ENCODE results near the gene MXD4. TPM values are rescaled to one million over a fixed set of nuclear protein-coding genes. Genes with fewer than 3 reads are reported as not detected.

The MXD4 gene
- total and polyA plus RNA-seq, 2 of the 13 experiments (the other 11 are each of a cell fraction or from before 2014, with no cell fraction given) = 29.0 to 31.3 TPM

- Histone ChIP-seq H4K20me1 (ENCODE audit: insufficient read depth, low read length) (0 out of 2 replicates have a peak, but pooled peaks cover 2% of the 10 kb centered on the region), H3K79me2 (ENCODE audit: insufficient read depth, low read length) (peaks cover 43% of the 10 kb centered on the region), H3K4me3 (replicated peaks in 1 of 3; ENCODE audit: insufficient read depth in 1 of 3, low read depth in 2 of 3, low read length in 3 of 3) (peak within 1 kb of the TSS; percentile 67 to 93 (median 76)), H3K4me1 (ENCODE audit: insufficient read depth, low read length) (peaks cover 70% of the 10 kb centered on the region), H3K4me2 (ENCODE audit: low read depth, low read length) (peak within 1 kb of the TSS; percentile 72), H3K36me3 (replicated peaks in 1 of 2; ENCODE audit: control insufficient read depth in 1 of 2, insufficient read depth in 2 of 2, low read length in 2 of 2) (peaks cover 0 to 10% of the 10 kb centered on the region in 2 experiments; a peak in 2 of 5 replicates), H3K27me3 (ENCODE audit: control insufficient read depth in 1 of 2, insufficient read depth in 2 of 2, low read length in 2 of 2) (no peaks in the 10 kb centered on the region), H3K9ac (ENCODE audit: insufficient read depth, low read depth, low read length) (peak within 1 kb of the TSS; percentile 86), H3K9me3 (ENCODE audit: low read length) (no peaks in the 10 kb centered on the region), H3K27ac (ENCODE audit: extremely low read length, insufficient read depth, low read length) (peak within 1 kb of the TSS; percentile 77), H2AFZ (ENCODE audit: low read length) (no peak within 1 kb of the TSS)
- no TSS peak for BruUV-seq (replicated peaks)
- in situ Hi-C loops (cut with HindIII; ENCODE audit: extremely low pct_ligation_motif_present, low pct_unique_long_range_greater_than_20kb) (no loop called here), intact Hi-C loops (cut with micrococcal nuclease; ENCODE audit: unreplicated experiment) (loop anchor here (1.0 to 10.0 kb wide), 2 partner anchors 21 to 223 kb away; partner anchors contain the start of genes MXD4 and RNF4)
- peak; percentile 69 for FAIRE-seq
- WGBS (ENCODE audit: low lambda C conversion rate) = 1% methylated on average over 16 of the region's 88 CpGs
- ATAC-seq = peak; percentile 87
- ChIA-PET CTCF (ENCODE audit: low intra/inter-chr PET ratio, low total read pairs) (no interaction called here), POLR2A (interaction anchor here (0.6 to 1.8 kb wide), 8 partner anchors 9 to 295 kb away, joined by 3 to 11 read pairs (median 5); partner anchors contain the start of genes FAM193A, MXD4 and RNF4)
- peak; percentile 90 for DNase-seq (ENCODE audit: low spot score)
- TF ChIP-seq RBAK (CRISPR knock-in tag; IDR thresholded peaks at IDR 0.05) (no peak), ZSCAN20 (CRISPR knock-in tag; IDR thresholded peaks at IDR 0.05; ENCODE audit: borderline replicate concordance) (no peak; the same call in 1 of the 2 replicates), ZZZ3 (CRISPR knock-in tag; IDR thresholded peaks at IDR 0.05; ENCODE audit: borderline replicate concordance) (0 out of 2 replicates have a peak, but pooled peaks have one; percentile 32), ZMYM3 (CRISPR knock-in tag; IDR thresholded peaks at IDR 0.05) (no peak), ZFX (CRISPR knock-in tag; IDR thresholded peaks at IDR 0.05; ENCODE audit: low read depth) (peak; percentile 94), MXD3 (CRISPR knock-in tag; IDR thresholded peaks at IDR 0.05) (peak; percentile 61), TCF7 (IDR thresholded peaks at IDR 0.05; ENCODE audit: low read depth) (no peak), ZNF782 (CRISPR knock-in tag; IDR thresholded peaks at IDR 0.05; ENCODE audit: borderline replicate concordance) (peak; percentile 69), PRMT3 (CRISPR knock-in tag; IDR thresholded peaks at IDR 0.05; ENCODE audit: borderline replicate concordance, low read depth) (no peak), HOXD1 (CRISPR knock-in tag; IDR thresholded peaks at IDR 0.05) (no peak), ZNF335 (CRISPR knock-in tag; IDR thresholded peaks at IDR 0.05) (peak; percentile 52; the same call in 1 of the 2 replicates), LBX2 (CRISPR knock-in tag; IDR thresholded peaks at IDR 0.05; ENCODE audit: borderline replicate concordance) (no peak), ZNF343 (CRISPR knock-in tag; IDR thresholded peaks at IDR 0.05) (0 out of 2 replicates have a peak, but pooled peaks have one; percentile 51), KDM5A (IDR thresholded peaks at IDR 0.05; ENCODE audit: borderline replicate concordance, low read length) (peak; percentile 58), ZBTB25 (CRISPR knock-in tag; IDR thresholded peaks at IDR 0.05) (peak; percentile 75; the same call in 1 of the 2 replicates)
Observed at GRCh38 chr4:2241410-2242353, 20.2 kb downstream of the MXD4 start, which contains the start of the genes HAUS3 and POLN. HAUS3 (minus strand) TSS chr4:2242121; CDS start chr4:2240946, 1,175 bp downstream. POLN (minus strand) TSS chr4:2242121; CDS start chr4:2229231, 12,890 bp downstream.

Measured in HepG2 (cell line).